Thymus (tissue), 11 donors: Measurements from ENCODE around the gene PDCD4. TPM values are rescaled to one million over a fixed set of nuclear protein-coding genes. Genes with fewer than 3 reads are reported as not detected.

Source experiments
- DNase-seq, 9 donors: peaks; one replicate each; pipeline ENCODE4 v3.0.0-alpha.2; 2013; ENCODE audit warnings: low spot score in 9 of 9, low read depth in 6 of 9, missing footprints in 1 of 9
- H3K27ac ChIP-seq, 2 donors: one replicate each; pipeline ENCODE4 v1.5.1; 2013; ENCODE audit warnings: control low read depth in 1 of 2, low read depth in 1 of 2, low read length in 1 of 2, mild to moderate bottlenecking in 1 of 2, moderate library complexity in 1 of 2
- H3K27me3 ChIP-seq, 2 donors: one replicate each; pipeline ENCODE4 v1.5.1; 2013; ENCODE audit warnings: low read length in 1 of 2; ENCODE audit not compliant: control insufficient read depth in 2 of 2, insufficient read depth in 1 of 2
- H3K36me3 ChIP-seq, 2 donors: one replicate each; pipeline ENCODE4 v1.5.1; 2013; ENCODE audit warnings: low read length in 1 of 2, mild to moderate bottlenecking in 1 of 2, moderate library complexity in 1 of 2; ENCODE audit not compliant: control insufficient read depth in 2 of 2, insufficient read depth in 2 of 2
- H3K4me1 ChIP-seq, 2 donors: one replicate each; pipeline ENCODE4 v1.5.1; 2013; ENCODE audit warnings: low read length in 2 of 2; ENCODE audit not compliant: control insufficient read depth in 2 of 2, insufficient read depth in 2 of 2
- H3K4me3 ChIP-seq, 2 donors: one replicate each; pipeline ENCODE4 v1.5.1; 2013; ENCODE audit warnings: low read length in 2 of 2, control low read depth in 1 of 2, mild to moderate bottlenecking in 1 of 2
- H3K9me3 ChIP-seq, 2 donors: one replicate each; pipeline ENCODE4 v1.5.1; 2013; ENCODE audit warnings: low read length in 1 of 2, mild to moderate bottlenecking in 1 of 2; ENCODE audit not compliant: control insufficient read depth in 2 of 2, insufficient read depth in 1 of 2
- WGBS: extraction: QIAGEN DNeasy Blood & Tissue Kit; methylation state at CpG from one replicate; pipeline ENCODE4 v1.1.7; 2013; 5-methylcytosine and 5-hydroxymethylcytosine counted together
- polyA plus RNA-seq: library from polyadenylated mRNA; stranded (reverse); fragments of 200-250 nt; gene quantifications from one replicate; pipeline ENCODE4 v1.2.3, GENCODE V29; 2013
- total RNA-seq: library from RNA; stranded (reverse); fragments of 120-200 nt; gene quantifications from one replicate; pipeline ENCODE4 v1.2.4, GENCODE V29; 2013
- donor health status: healthy.

PDCD4 gene
- total and polyA plus RNA-seq, 2 donors, result 113 to 260 TPM

- H3K4me3 ChIP-seq, result no peak overlapping the region
- H3K27me3 ChIP-seq, result no peaks in the 10 kb centered on the region
- peaks cover 6 to 50% of the 10 kb centered on the region in 2 donors for H3K4me1 ChIP-seq
- DNase-seq, result no peak
- H3K9me3 ChIP-seq, result no peaks in the 10 kb centered on the region
- H3K27ac ChIP-seq, result no peak overlapping the region
- 98% methylated on average over 2 of the region's 2 CpGs for WGBS
- no peaks in the 10 kb centered on the region for H3K36me3 ChIP-seq
Observed at GRCh38 chr10:110837418-110838171, 34.1 kb upstream of the PDCD4 start.

- H3K27me3 ChIP-seq, result no peaks in the 10 kb centered on the region
- 97% methylated on average over 5 of the region's 5 CpGs for WGBS
Observed at GRCh38 chr10:110840225-110840922, 31.4 kb upstream of the PDCD4 start.

GRCh38 chr10:110840923-110841428 is 30.8 kb upstream of the PDCD4 start:
- no peak overlapping the region for H3K4me3 ChIP-seq
- H3K4me1 ChIP-seq, result peaks cover 8 to 32% of the 10 kb centered on the region in 2 donors
- H3K27ac ChIP-seq, result no peak overlapping the region
- no peaks in the 10 kb centered on the region for H3K9me3 ChIP-seq
- H3K36me3 ChIP-seq, result no peaks in the 10 kb centered on the region
- whole genome bisulfite sequencing, result 98% methylated on average over 3 of the region's 3 CpGs
- no peaks in the 10 kb centered on the region for H3K27me3 ChIP-seq
- no peak for DNase-seq

More at GRCh38 chr10:110840225-110840922, 31.4 kb upstream of the PDCD4 start:
- no peak for DNase-seq
- H3K27ac ChIP-seq, result no peak overlapping the region
- H3K9me3 ChIP-seq, result no peaks in the 10 kb centered on the region
- no peaks in the 10 kb centered on the region for H3K36me3 ChIP-seq
- peaks cover 8 to 34% of the 10 kb centered on the region in 2 donors for H3K4me1 ChIP-seq
- no peak overlapping the region for H3K4me3 ChIP-seq

GRCh38 chr10:110841767-110842267 is 29.9 kb upstream of the PDCD4 start:
- Histone ChIP-seq H3K27ac (no peak overlapping the region), H3K9me3 (no peaks in the 10 kb centered on the region), H3K4me3 (no peak overlapping the region), H3K4me1 (peaks cover 8 to 30% of the 10 kb centered on the region in 2 donors), H3K36me3 (no peaks in the 10 kb centered on the region), H3K27me3 (no peaks in the 10 kb centered on the region)
- no peak for DNase-seq
- WGBS, result 97% methylated on average over 9 of the region's 9 CpGs

- Histone ChIP-seq H3K27me3 (no peaks in the 10 kb centered on the region), H3K36me3 (no peaks in the 10 kb centered on the region), H3K9me3 (no peaks in the 10 kb centered on the region), H3K4me1 (peaks cover 8 to 25% of the 10 kb centered on the region in 2 donors), H3K4me3 (no peak overlapping the region), H3K27ac (no peak overlapping the region)
- WGBS, result 78% methylated on average over 7 of the region's 7 CpGs
- DNase-seq, result no peak
Observed at GRCh38 chr10:110842326-110842904, 29.3 kb upstream of the PDCD4 start.

- DNase-seq, result peak in 2 of 9 donors; percentile 29 to 73
- Histone ChIP-seq H3K4me1 (peaks cover 8 to 25% of the 10 kb centered on the region in 2 donors), H3K27ac (no peak overlapping the region), H3K36me3 (no peaks in the 10 kb centered on the region), H3K4me3 (no peak overlapping the region), H3K9me3 (no peaks in the 10 kb centered on the region), H3K27me3 (no peaks in the 10 kb centered on the region)
- WGBS, result 11% methylated on average over 2 of the region's 2 CpGs
Observed at GRCh38 chr10:110843031-110843430, 28.7 kb upstream of the PDCD4 start.

GRCh38 chr10:110843796-110844616 is 27.7 kb upstream of the PDCD4 start:
- DNase-seq, result no peak
- H3K9me3 ChIP-seq, result no peaks in the 10 kb centered on the region
- no peak overlapping the region for H3K27ac ChIP-seq
- peaks cover 8 to 25% of the 10 kb centered on the region in 2 donors for H3K4me1 ChIP-seq
- no peaks in the 10 kb centered on the region for H3K36me3 ChIP-seq
- no peak overlapping the region for H3K4me3 ChIP-seq
- H3K27me3 ChIP-seq, result no peaks in the 10 kb centered on the region
- 96% methylated on average over 8 of the region's 8 CpGs for WGBS

GRCh38 chr10:110844617-110844881 is 27.2 kb upstream of the PDCD4 start:
- DNase-seq, result no peak
- no peaks in the 10 kb centered on the region for H3K27me3 ChIP-seq
- peaks cover 8 to 28% of the 10 kb centered on the region in 2 donors for H3K4me1 ChIP-seq
- WGBS, result 97% methylated on average over 4 of the region's 4 CpGs
- H3K4me3 ChIP-seq, result no peak overlapping the region
- no peaks in the 10 kb centered on the region for H3K36me3 ChIP-seq
- H3K9me3 ChIP-seq, result no peaks in the 10 kb centered on the region
- H3K27ac ChIP-seq, result no peak overlapping the region
